Gastrocnemius medialis (tissue), 4 donors: Measurements from ENCODE around the gene C1orf174. TPM values are rescaled to one million over a fixed set of nuclear protein-coding genes. Genes with fewer than 3 reads are reported as not detected.
A peak's percentile ranks its signal among the peaks of the same experiment; 100 is the strongest.

ENCODE experiments used
- ATAC-seq, 2 donors: fragments of 150-250 bp; one replicate each; pipeline ENCODE4 v1.9.1; 2016
- DNase-seq, 2 donors: peaks; one replicate each; pipeline ENCODE4 v3.0.0-alpha.2; 2019
- H3K27ac ChIP-seq, 4 donors: fragments of 200-600 bp; sonication (generic); 1 replicate in 1 of 4; 2 replicates in 3 of 4; pipeline ENCODE4 v1.5.1; 2016 to 2018; ENCODE audit warnings: mild to moderate bottlenecking in 2 of 4, moderate library complexity in 1 of 4
- H3K27me3 ChIP-seq, 3 donors: fragments of 200-600 bp; sonication (generic) in 2 of 3; 1 replicate in 1 of 3; 2 replicates in 2 of 3; pipeline versions ENCODE4 v1.5.1 to v1.6.0; 2016 to 2019; ENCODE audit warnings: mild to moderate bottlenecking in 1 of 3, moderate library complexity in 1 of 3
- H3K36me3 ChIP-seq, 2 donors: fragments of 200-600 bp; sonication (generic) in 1 of 2; one replicate each; pipeline ENCODE4 v1.5.1; 2017 to 2018
- H3K4me1 ChIP-seq, 2 donors: fragments of 200-600 bp; sonication (generic) in 1 of 2; one replicate each; pipeline ENCODE4 v1.5.1; 2016 to 2017; ENCODE audit warnings: mild to moderate bottlenecking in 2 of 2
- H3K4me3 ChIP-seq, 4 donors: fragments of 200-600 bp; sonication (generic) in 3 of 4; 1 replicate in 1 of 4; 2 replicates in 3 of 4; pipeline ENCODE4 v1.5.1; 2016 to 2019; ENCODE audit warnings: mild to moderate bottlenecking in 2 of 4
- H3K9me3 ChIP-seq, 3 donors: fragments of 200-600 bp; sonication (generic) in 2 of 3; 1 replicate in 1 of 3; 2 replicates in 2 of 3; pipeline ENCODE4 v1.5.1; 2016 to 2019
- CTCF ChIP-seq, 5 experiments: fragments of 450-650 bp in 3 of 5; fragments of 200-600 bp in 2 of 5; sonication (generic) in 2 of 5; IDR thresholded peaks in 4 of 5; conservative IDR thresholded peaks in 1 of 5; 1 replicate in 4 of 5; 2 replicates in 1 of 5; pipeline ENCODE4 v1.5.1; 2016 to 2019; ENCODE audit warnings: antibody characterized with exemption in 5 of 5, mild to moderate bottlenecking in 3 of 5, moderate library complexity in 3 of 5
- POLR2A ChIP-seq, 2 donors: fragments of 450-650 bp; IDR thresholded peaks; one replicate each; pipeline ENCODE4 v1.6.1; 2017; ENCODE audit warnings: antibody characterized with exemption in 2 of 2, mild to moderate bottlenecking in 2 of 2, moderate library complexity in 2 of 2
- in situ Hi-C, 4 donors: fragments of 200-750 bp; cut with MboI; loops; one replicate each; pipeline versions ENCODE4 v1.15.0 to v1.8.0; 2017; ENCODE audit warnings: low sequenced_read_pairs in 4 of 4
- intact Hi-C: fragments of 100-400 bp; cut with DNase I; formaldehyde crosslinking; loops from one replicate; pipeline ENCODE4 v1.15.1; 2023; ENCODE audit warnings: low total_unique reads
- total RNA-seq, 4 donors: library from RNA; depleted of rRNA; stranded (reverse); fragments of >200 nt; gene quantifications; one replicate each; pipeline versions ENCODE4 v1.1.0 to v1.2.3, GENCODE V29; 2016

C1orf174 gene
- total RNA-seq, 4 donors from 2014 or later: 10.1 to 28.5 (median 13.5) TPM

GRCh38 chr1:3892748-3893147, 7.3 kb downstream of the C1orf174 start:
- DNase-seq: peak; percentile 48 to 69
- peak overlapping the region in 3 of 4 donors; percentile 12 to 46 (median 38) for H3K27ac ChIP-seq
- H3K36me3 ChIP-seq: peaks cover 3 to 35% of the 10 kb centered on the region in 2 donors
- no peaks in the 10 kb centered on the region for H3K9me3 ChIP-seq
- H3K4me3 ChIP-seq: no peak overlapping the region
- intact Hi-C loops: no loop called here
- in situ Hi-C loops: loop anchor here in 1 of 4 donors (25.0 kb wide), 1 partner anchor 105 kb away; the partner anchor contains the start of gene LRRC47
- TF ChIP-seq CTCF (IDR thresholded peaks at IDR 0.05 in 4 of 5, conservative IDR thresholded peaks at IDR 0.05 in 1 of 5) (no peak), POLR2A (IDR thresholded peaks at IDR 0.05) (no peak)
- peak; percentile 80 to 85 for ATAC-seq
- H3K27me3 ChIP-seq: no peaks in the 10 kb centered on the region
- H3K4me1 ChIP-seq: peaks cover 10 to 14% of the 10 kb centered on the region in 2 donors

- Histone ChIP-seq H3K9me3 (no peaks in the 10 kb centered on the region), H3K27me3 (no peaks in the 10 kb centered on the region), H3K4me1 (peaks cover 10 to 14% of the 10 kb centered on the region in 2 donors), H3K27ac (no peak overlapping the region), H3K36me3 (peaks cover 3 to 42% of the 10 kb centered on the region in 2 donors), H3K4me3 (no peak overlapping the region)
- no peak for DNase-seq
- no peak for TF ChIP-seq CTCF (IDR thresholded peaks at IDR 0.05 in 4 of 5, conservative IDR thresholded peaks at IDR 0.05 in 1 of 5)
- TF ChIP-seq POLR2A (IDR thresholded peaks at IDR 0.05): no peak
- intact Hi-C loops: no loop called here
- ATAC-seq: no peak
- in situ Hi-C loops: loop anchor here in 1 of 4 donors (25.0 kb wide), 1 partner anchor 104 kb away; the partner anchor contains the start of gene LRRC47
Observed at GRCh38 chr1:3891329-3891865, 8.7 kb downstream of the C1orf174 start.

- ATAC-seq: no peak
- in situ Hi-C loops: loop anchor here in 1 of 4 donors (25.0 kb wide), 1 partner anchor 103 kb away; the partner anchor contains the start of gene LRRC47
- Histone ChIP-seq H3K9me3 (no peaks in the 10 kb centered on the region), H3K4me1 (peaks cover 10 to 14% of the 10 kb centered on the region in 2 donors), H3K36me3 (peaks cover 3 to 50% of the 10 kb centered on the region in 2 donors), H3K27ac (no peak overlapping the region), H3K27me3 (no peaks in the 10 kb centered on the region), H3K4me3 (no peak overlapping the region)
- intact Hi-C loops: no loop called here
- DNase-seq: no peak
- TF ChIP-seq POLR2A (IDR thresholded peaks at IDR 0.05) (no peak), CTCF (IDR thresholded peaks at IDR 0.05 in 4 of 5, conservative IDR thresholded peaks at IDR 0.05 in 1 of 5) (no peak)
Observed at GRCh38 chr1:3890389-3891328, 9.4 kb downstream of the C1orf174 start.

GRCh38 chr1:3889936-3890335, 10.1 kb downstream of the C1orf174 start:
- in situ Hi-C loops: loop anchor here in 1 of 4 donors (25.0 kb wide), 1 partner anchor 103 kb away; the partner anchor contains the start of gene LRRC47
- intact Hi-C loops: no loop called here

More at GRCh38 chr1:3889936-3890335, 10.1 kb downstream of the C1orf174 start:
- ATAC-seq: no peak
- Histone ChIP-seq H3K4me1 (peaks cover 10 to 14% of the 10 kb centered on the region in 2 donors), H3K27me3 (no peaks in the 10 kb centered on the region), H3K4me3 (no peak overlapping the region), H3K36me3 (peaks cover 3 to 56% of the 10 kb centered on the region in 2 donors), H3K27ac (no peak overlapping the region), H3K9me3 (no peaks in the 10 kb centered on the region)
- TF ChIP-seq POLR2A (IDR thresholded peaks at IDR 0.05) (no peak), CTCF (IDR thresholded peaks at IDR 0.05 in 4 of 5, conservative IDR thresholded peaks at IDR 0.05 in 1 of 5) (no peak)
- no peak for DNase-seq
